Prostate gland (tissue), 2 donors: ENCODE data around the gene ARFGEF3.

Source experiments
- POLR2AphosphoS5 ChIP-seq: sonication (generic); formaldehyde crosslinking; IDR thresholded peaks from one replicate; pipeline ENCODE4 v1.6.1; 2017; ENCODE audit warnings: antibody characterized with exemption
- TF ChIP-seq, protein P1 (sequence below), 4 experiments: fragments of 200-600 bp in 2 of 4; fragments of 450-650 bp in 2 of 4; sonication (generic) in 2 of 4; IDR thresholded peaks; 1 replicate in 3 of 4; 2 replicates in 1 of 4; pipeline ENCODE4 v1.5.1; 2016 to 2019; ENCODE audit warnings: antibody characterized with exemption in 4 of 4, mild to moderate bottlenecking in 2 of 4, moderate library complexity in 2 of 4

DNA sequence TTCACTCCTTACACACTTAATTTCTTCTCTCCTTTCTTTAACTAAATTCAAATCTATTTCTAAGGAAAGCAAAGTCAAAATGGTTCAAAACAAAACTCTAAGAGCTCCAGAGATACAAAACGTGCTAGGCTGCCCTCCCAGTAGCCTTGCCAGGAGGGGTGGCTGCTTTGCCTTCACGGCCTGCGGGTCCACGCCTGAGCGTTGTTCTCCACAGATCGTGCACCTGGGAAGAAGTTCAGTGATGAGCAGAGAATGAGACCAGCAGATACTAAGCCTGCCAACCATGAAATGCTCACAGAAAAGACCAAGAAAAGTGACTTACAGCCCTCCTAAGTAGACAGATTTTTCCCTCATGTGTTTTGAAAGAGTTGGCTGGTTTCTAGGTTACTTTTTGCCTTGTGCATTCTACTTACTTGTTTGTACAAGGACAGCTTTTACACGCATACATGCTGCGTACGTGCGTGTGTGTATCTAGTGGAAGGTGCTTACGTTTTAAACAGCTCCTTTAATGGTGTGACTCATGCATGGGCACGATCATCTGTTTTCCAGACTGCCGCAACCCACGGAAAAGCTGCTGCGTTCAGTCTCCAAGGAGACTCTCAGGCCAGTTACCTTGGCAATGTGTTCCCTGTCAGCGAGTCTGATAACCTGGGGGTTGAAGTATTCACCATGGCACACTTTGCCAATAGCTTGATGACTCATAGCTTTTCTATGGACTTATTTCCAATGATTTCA, 88.9 kb downstream of the ARFGEF3 start:
- TF ChIP-seq, protein P1, sequence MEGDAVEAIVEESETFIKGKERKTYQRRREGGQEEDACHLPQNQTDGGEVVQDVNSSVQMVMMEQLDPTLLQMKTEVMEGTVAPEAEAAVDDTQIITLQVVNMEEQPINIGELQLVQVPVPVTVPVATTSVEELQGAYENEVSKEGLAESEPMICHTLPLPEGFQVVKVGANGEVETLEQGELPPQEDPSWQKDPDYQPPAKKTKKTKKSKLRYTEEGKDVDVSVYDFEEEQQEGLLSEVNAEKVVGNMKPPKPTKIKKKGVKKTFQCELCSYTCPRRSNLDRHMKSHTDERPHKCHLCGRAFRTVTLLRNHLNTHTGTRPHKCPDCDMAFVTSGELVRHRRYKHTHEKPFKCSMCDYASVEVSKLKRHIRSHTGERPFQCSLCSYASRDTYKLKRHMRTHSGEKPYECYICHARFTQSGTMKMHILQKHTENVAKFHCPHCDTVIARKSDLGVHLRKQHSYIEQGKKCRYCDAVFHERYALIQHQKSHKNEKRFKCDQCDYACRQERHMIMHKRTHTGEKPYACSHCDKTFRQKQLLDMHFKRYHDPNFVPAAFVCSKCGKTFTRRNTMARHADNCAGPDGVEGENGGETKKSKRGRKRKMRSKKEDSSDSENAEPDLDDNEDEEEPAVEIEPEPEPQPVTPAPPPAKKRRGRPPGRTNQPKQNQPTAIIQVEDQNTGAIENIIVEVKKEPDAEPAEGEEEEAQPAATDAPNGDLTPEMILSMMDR (IDR thresholded peaks at IDR 0.05): no peak
- peak; percentile 82 for TF ChIP-seq POLR2AphosphoS5
